Kidney (tissue), 14 donors: ENCODE results near the gene ODC1. TPM values are rescaled to one million over a fixed set of nuclear protein-coding genes. Genes with fewer than 3 reads are reported as not detected.
A peak's percentile ranks its signal among the peaks of the same experiment; 100 is the strongest.

ENCODE experiments used
- DNase-seq, 5 donors: peaks; one replicate each; pipeline ENCODE4 v3.0.0-alpha.2; 2013 to 2020
- FAIRE-seq: peaks from 2 replicates; lab custom pipeline; 2012; peaks lifted over from hg19 to GRCh38; lab: Jason Lieb, UNC
- H3K27ac ChIP-seq, 2 donors: one replicate each; pipeline ENCODE4 v1.7.0; 2013; ENCODE audit warnings: low read depth in 2 of 2, low read length in 2 of 2, inconsistent platforms in 1 of 2
- H3K27me3 ChIP-seq: one replicate; pipeline ENCODE4 v1.7.1; 2013; ENCODE audit warnings: low read length, inconsistent platforms; ENCODE audit not compliant: control insufficient read depth, insufficient read depth
- H3K36me3 ChIP-seq, 3 donors: one replicate each; pipeline versions ENCODE4 v1.7.0 to v1.7.1; 2013; ENCODE audit warnings: low read length in 3 of 3, control low read depth in 1 of 3, inconsistent platforms in 1 of 3; ENCODE audit not compliant: insufficient read depth in 3 of 3, control insufficient read depth in 2 of 3
- H3K4me1 ChIP-seq, 3 donors: one replicate each; pipeline versions ENCODE4 v1.7.0 to v1.7.1; 2013; ENCODE audit warnings: low read length in 3 of 3, inconsistent platforms in 1 of 3, low read depth in 1 of 3; ENCODE audit not compliant: control insufficient read depth in 2 of 3, insufficient read depth in 2 of 3
- H3K4me3 ChIP-seq, 3 donors: one replicate each; pipeline versions ENCODE4 v1.7.0 to v1.8.1; 2013; ENCODE audit warnings: low read length in 3 of 3, control low read depth in 1 of 3, inconsistent platforms in 1 of 3
- H3K9ac ChIP-seq, 3 donors: one replicate each; pipeline versions ENCODE4 v1.7.0 to v1.7.1; 2013; ENCODE audit warnings: low read length in 3 of 3, control low read depth in 1 of 3, inconsistent platforms in 1 of 3
- H3K9me3 ChIP-seq, 3 donors: one replicate each; pipeline versions ENCODE4 v1.7.0 to v1.7.1; 2013; ENCODE audit warnings: low read length in 3 of 3, control low read depth in 1 of 3, inconsistent platforms in 1 of 3; ENCODE audit not compliant: control insufficient read depth in 2 of 3, insufficient read depth in 1 of 3
- CTCF ChIP-seq: IDR thresholded peaks from 3 replicates; pipeline ENCODE4 v1.5.1; 2012; ENCODE audit warnings: mild to moderate bottlenecking, moderate library complexity, borderline replicate concordance; ENCODE audit not compliant: insufficient read depth; ENCODE audit errors: extremely low read depth
- intact Hi-C: fragments of 100-400 bp; cut with DNase I; formaldehyde crosslinking; loops from one replicate; pipeline ENCODE4 v1.11.1; 2022
- polyA plus RNA-seq: library from polyadenylated mRNA; stranded (reverse); fragments of 350-450 nt; fragmentation: Illumina TruSeq; extraction: RNeasy Lipid Tissue Mini Kit (QIAGEN cat#74804); gene quantifications from one replicate; pipeline ENCODE4 v1.2.3, GENCODE V29; 2014; ENCODE audit warnings: low read depth, low replicate concordance; ENCODE audit not compliant: insufficient read depth
- total RNA-seq: library from RNA; stranded (reverse); fragmentation: NEBNext Ultra II Directional; extraction: Animal tissue kit (Norgen Biotek cat#: 25700); gene quantifications from one replicate; pipeline ENCODE4 v1.2.1, GENCODE V29; 2021
- donor health status: control.
- donor health status: control.
- donor health status: control.
- donor health status: control.
- donor health status: control.
- donor health status: DM: yes; HTN: yes; CAD: no.
- donor health status: Normal renal cell carcinoma (clear cell type).

The ODC1 gene
- total and polyA plus RNA-seq, 2 donors from 2014 or later: 94.4 to 97.5 TPM

GRCh38 chr2:10482460-10482859, 34.3 kb upstream of the ODC1 start:
- no peaks in the 10 kb centered on the region for H3K36me3 ChIP-seq

GRCh38 chr2:10481666-10482157, 33.6 kb upstream of the ODC1 start:
- DNase-seq (peak in 1 of 5 donors; percentile 19), FAIRE-seq (no peak)
- Histone ChIP-seq H3K9me3 (no peaks in the 10 kb centered on the region), H3K4me3 (no peak overlapping the region), H3K36me3 (no peaks in the 10 kb centered on the region), H3K4me1 (no peaks in the 10 kb centered on the region), H3K27me3 (no peaks in the 10 kb centered on the region), H3K27ac (no peak overlapping the region), H3K9ac (no peak overlapping the region)
- intact Hi-C loops: no loop called here
- TF ChIP-seq CTCF: no peak

More at GRCh38 chr2:10482460-10482859, 34.3 kb upstream of the ODC1 start:
- no peak for FAIRE-seq
- Histone ChIP-seq H3K27me3 (no peaks in the 10 kb centered on the region), H3K4me3 (no peak overlapping the region), H3K4me1 (no peaks in the 10 kb centered on the region), H3K9me3 (no peaks in the 10 kb centered on the region), H3K27ac (no peak overlapping the region), H3K9ac (no peak overlapping the region)
- TF ChIP-seq CTCF: no peak
- intact Hi-C loops: no loop called here
- peak in 2 of 5 donors; percentile 43 to 49 for DNase-seq

GRCh38 chr2:10481055-10481665, 33.0 kb upstream of the ODC1 start:
- Histone ChIP-seq H3K4me1 (no peaks in the 10 kb centered on the region), H3K4me3 (no peak overlapping the region), H3K9me3 (no peaks in the 10 kb centered on the region), H3K27me3 (no peaks in the 10 kb centered on the region), H3K36me3 (no peaks in the 10 kb centered on the region), H3K9ac (no peak overlapping the region), H3K27ac (no peak overlapping the region)
- no peak for TF ChIP-seq CTCF
- intact Hi-C loops: no loop called here
- FAIRE-seq (no peak), DNase-seq (peak in 1 of 5 donors; percentile 22)
